Measurements from ENCODE around the gene MAIP1.

GRCh38 chr2:199916980-199917379 lies 38.4 kb upstream of the MAIP1 start:
- TF ChIP-seq CTCF (conservative IDR thresholded peaks at IDR 0.05) (no peak), EZH2 (IDR thresholded peaks at IDR 0.05; ENCODE audit: low read depth) (no peak)

All from PC-9 (cell line).